HG02884 (cell line): ENCODE data around the gene NDE1.

Experiments used
- ATAC-seq: cut with Tn5 transposase; IDR thresholded peaks from one replicate; pipeline ENCODE4 v1.9.1; 2021; ENCODE audit warnings: mild to moderate bottlenecking, moderate library complexity; ENCODE audit not compliant: unreplicated experiment

NDE1 gene

GRCh38 chr16:15732416-15732815, 82.4 kb downstream of the NDE1 start:
- ATAC-seq: no peak

GRCh38 chr16:15735610-15736009, 85.6 kb downstream of the NDE1 start:
- no peak for ATAC-seq

- no peak for ATAC-seq
Measured at GRCh38 chr16:15736529-15736928, 86.5 kb downstream of the NDE1 start.

- ATAC-seq: no peak
Measured at GRCh38 chr16:15737140-15737644, 87.1 kb downstream of the NDE1 start.

- no peak for ATAC-seq
Measured at GRCh38 chr16:15739464-15739863, 89.4 kb downstream of the NDE1 start.

GRCh38 chr16:15739950-15740349, 89.9 kb downstream of the NDE1 start:
- no peak for ATAC-seq

GRCh38 chr16:15741207-15741871, 91.3 kb downstream of the NDE1 start:
- ATAC-seq: no peak

- no peak for ATAC-seq
Measured at GRCh38 chr16:15742716-15743115, 92.7 kb downstream of the NDE1 start.

- no peak for ATAC-seq
Measured at GRCh38 chr16:15743657-15744056, 93.6 kb downstream of the NDE1 start.

GRCh38 chr16:15746332-15746731, 96.3 kb downstream of the NDE1 start:
- no peak for ATAC-seq

- ATAC-seq: no peak
Measured at GRCh38 chr16:15747937-15748336, 97.9 kb downstream of the NDE1 start.

- no peak for ATAC-seq
Measured at GRCh38 chr16:15748654-15749053, 98.6 kb downstream of the NDE1 start.

GRCh38 chr16:15749371-15749770, 99.3 kb downstream of the NDE1 start:
- ATAC-seq: no peak

- ATAC-seq: no peak
Measured at GRCh38 chr16:15749985-15750384, 99.9 kb downstream of the NDE1 start.

GRCh38 chr16:15751940-15752339, 101.9 kb downstream of the NDE1 start:
- no peak for ATAC-seq

GRCh38 chr16:15752717-15753488, 102.9 kb downstream of the NDE1 start:
- ATAC-seq: no peak

GRCh38 chr16:15754821-15755534, 104.9 kb downstream of the NDE1 start:
- no peak for ATAC-seq

- ATAC-seq: no peak
Measured at GRCh38 chr16:15757077-15757386, 107.0 kb downstream of the NDE1 start.

GRCh38 chr16:15757630-15758251, 107.7 kb downstream of the NDE1 start:
- no peak for ATAC-seq

GRCh38 chr16:15759070-15759469, 109.0 kb downstream of the NDE1 start:
- no peak for ATAC-seq

GRCh38 chr16:15760129-15760528, 110.1 kb downstream of the NDE1 start:
- no peak for ATAC-seq
